Neural progenitor cell (in vitro differentiated cells): Measurements from ENCODE around the gene ZCCHC7. TPM values are rescaled to one million over a fixed set of nuclear protein-coding genes. Genes with fewer than 3 reads are reported as not detected.

Experiments
- DNase-seq: peaks from one replicate; pipeline ENCODE4 v3.0.0-alpha.2; 2016; ENCODE audit warnings: low spot score
- H2AFZ ChIP-seq: fragments of 200-600 bp; sonication (generic); replicated peaks from 2 replicates; pipeline ENCODE4 v1.6.1; 2016; ENCODE audit warnings: antibody characterized with exemption
- H3F3A ChIP-seq: fragments of 200-600 bp; sonication (generic); 2 replicates; pipeline ENCODE4 v1.6.1; 2016; ENCODE audit warnings: antibody characterized with exemption, low read depth
- H3K27ac ChIP-seq: fragments of 200-600 bp; sonication (generic); 2 replicates; pipeline ENCODE4 v1.5.1; 2016; ENCODE audit warnings: mild to moderate bottlenecking
- H3K27me3 ChIP-seq: fragments of 200-600 bp; sonication (generic); 2 replicates; pipeline ENCODE4 v1.6.1; 2016; ENCODE audit warnings: mild to moderate bottlenecking, moderate library complexity
- H3K36me3 ChIP-seq: fragments of 200-600 bp; sonication (generic); 2 replicates; pipeline ENCODE4 v1.5.1; 2016
- H3K4me1 ChIP-seq: fragments of 200-600 bp; sonication (generic); 2 replicates; pipeline ENCODE4 v1.6.1; 2016; ENCODE audit warnings: mixed run types
- H3K4me2 ChIP-seq: fragments of 200-600 bp; sonication (generic); 2 replicates; pipeline ENCODE4 v1.6.1; 2016
- H3K4me3 ChIP-seq: fragments of 200-600 bp; sonication (generic); 2 replicates; pipeline ENCODE4 v1.5.1; 2016
- H3K79me2 ChIP-seq: fragments of 200-600 bp; sonication (generic); 2 replicates; pipeline ENCODE4 v1.6.1; 2016; ENCODE audit warnings: low read depth
- H3K9ac ChIP-seq: fragments of 200-600 bp; sonication (generic); 2 replicates; pipeline ENCODE4 v1.6.1; 2016
- H3K9me3 ChIP-seq: fragments of 200-600 bp; sonication (generic); 2 replicates; pipeline ENCODE4 v1.5.1; 2016; ENCODE audit warnings: low read depth
- H4K20me1 ChIP-seq: fragments of 200-600 bp; sonication (generic); 2 replicates; pipeline ENCODE4 v1.6.1; 2016; ENCODE audit warnings: low read depth
- H3K27ac Mint-ChIP-seq: 3 replicates; pipeline ENCODE4 v1.8.0; 2021; ENCODE audit warnings: mixed read lengths
- H3K27me3 Mint-ChIP-seq: 2 replicates; pipeline ENCODE4 v1.8.0; 2022; ENCODE audit warnings: low read depth, mild to moderate bottlenecking, inconsistent platforms, moderate library complexity, mixed read lengths; ENCODE audit not compliant: insufficient read depth
- H3K36me3 Mint-ChIP-seq: 3 replicates; pipeline ENCODE4 v1.8.0; 2021; ENCODE audit warnings: mixed read lengths
- H3K4me1 Mint-ChIP-seq: 3 replicates; pipeline ENCODE4 v1.8.0; 2021; ENCODE audit warnings: mixed read lengths
- H3K4me3 Mint-ChIP-seq: 3 replicates; pipeline ENCODE4 v1.8.0; 2021; ENCODE audit warnings: mild to moderate bottlenecking, moderate library complexity, mixed read lengths
- H3K9me3 Mint-ChIP-seq: 3 replicates; pipeline ENCODE4 v1.8.0; 2020; ENCODE audit warnings: mixed read lengths
- EZH2 ChIP-seq: fragments of 200-600 bp; sonication (generic); IDR thresholded peaks from 2 replicates; pipeline ENCODE4 v1.6.1; 2017; ENCODE audit warnings: antibody characterized with exemption, mild to moderate bottlenecking, moderate library complexity
- EZH2phosphoT487 ChIP-seq: fragments of 200-600 bp; sonication (generic); IDR thresholded peaks from 2 replicates; pipeline ENCODE4 v1.6.1; 2017; ENCODE audit warnings: antibody characterized with exemption
- total RNA-seq: library from RNA; depleted of rRNA; stranded (reverse); fragments of >200 nt; gene quantifications from 2 replicates; pipeline ENCODE4 v1.2.3, GENCODE V29; 2015; ENCODE audit warnings: low replicate concordance
- TF ChIP-seq, protein P1 (sequence below): fragments of 200-600 bp; sonication (generic); IDR thresholded peaks from 2 replicates; pipeline ENCODE4 v1.5.1; 2017; ENCODE audit warnings: antibody characterized with exemption, mild to moderate bottlenecking

The ZCCHC7 gene
- total RNA-seq, 1 donor from 2014 or later = 27.6 TPM

GRCh38 chr9:37300620-37301019 lies 180.2 kb downstream of the ZCCHC7 start:
- no peak overlapping the region for H3K4me3 ChIP-seq
- H3K27me3 ChIP-seq = no peaks in the 10 kb centered on the region
- H3K9me3 Mint-ChIP-seq = no peaks in the 10 kb centered on the region
- peaks cover 6% of the 10 kb centered on the region for H3K36me3 Mint-ChIP-seq
- no peaks in the 10 kb centered on the region for H3K9me3 ChIP-seq
- H3K4me3 Mint-ChIP-seq = no peak overlapping the region
- peaks cover 27% of the 10 kb centered on the region for H3K4me1 Mint-ChIP-seq
- H3K4me1 ChIP-seq = no peaks in the 10 kb centered on the region
- H3K27me3 Mint-ChIP-seq = no peaks in the 10 kb centered on the region
- H3K4me2 ChIP-seq = no peak overlapping the region
- H3K36me3 ChIP-seq = no peaks in the 10 kb centered on the region
- peaks cover 1% of the 10 kb centered on the region for H4K20me1 ChIP-seq
- no peak overlapping the region for H3K27ac ChIP-seq
- H3K9ac ChIP-seq = no peak overlapping the region
- no peak for TF ChIP-seq EZH2
- TF ChIP-seq EZH2phosphoT487 = no peak
- no peak overlapping the region for H2AFZ ChIP-seq
- H3K27ac Mint-ChIP-seq = no peak overlapping the region
- H3K79me2 ChIP-seq = no peaks in the 10 kb centered on the region
- DNase-seq = no peak
- H3F3A ChIP-seq = no peaks in the 10 kb centered on the region

GRCh38 chr9:37301042-37301853 lies 180.9 kb downstream of the ZCCHC7 start:
- H3K9me3 Mint-ChIP-seq = no peaks in the 10 kb centered on the region

GRCh38 chr9:37301854-37302172 lies 181.4 kb downstream of the ZCCHC7 start:
- no peak overlapping the region for H3K4me3 Mint-ChIP-seq

More at GRCh38 chr9:37301042-37301853, 180.9 kb downstream of the ZCCHC7 start:
- Histone ChIP-seq H3K79me2 (no peaks in the 10 kb centered on the region), H4K20me1 (no peaks in the 10 kb centered on the region), H3K36me3 (no peaks in the 10 kb centered on the region), H3K27me3 (no peaks in the 10 kb centered on the region), H2AFZ (no peak overlapping the region), H3K4me1 (no peaks in the 10 kb centered on the region), H3K9me3 (no peaks in the 10 kb centered on the region), H3K4me2 (no peak overlapping the region), H3K27ac (no peak overlapping the region), H3K4me3 (no peak overlapping the region), H3K9ac (no peak overlapping the region), H3F3A (no peaks in the 10 kb centered on the region)
- Mint-ChIP-seq H3K27me3 (no peaks in the 10 kb centered on the region), H3K27ac (peak overlapping the region; percentile 19), H3K4me1 (peaks cover 27% of the 10 kb centered on the region), H3K4me3 (no peak overlapping the region), H3K36me3 (peaks cover 5% of the 10 kb centered on the region)
- no peak for TF ChIP-seq EZH2
- TF ChIP-seq EZH2phosphoT487 = no peak
- TF ChIP-seq, protein P1, sequence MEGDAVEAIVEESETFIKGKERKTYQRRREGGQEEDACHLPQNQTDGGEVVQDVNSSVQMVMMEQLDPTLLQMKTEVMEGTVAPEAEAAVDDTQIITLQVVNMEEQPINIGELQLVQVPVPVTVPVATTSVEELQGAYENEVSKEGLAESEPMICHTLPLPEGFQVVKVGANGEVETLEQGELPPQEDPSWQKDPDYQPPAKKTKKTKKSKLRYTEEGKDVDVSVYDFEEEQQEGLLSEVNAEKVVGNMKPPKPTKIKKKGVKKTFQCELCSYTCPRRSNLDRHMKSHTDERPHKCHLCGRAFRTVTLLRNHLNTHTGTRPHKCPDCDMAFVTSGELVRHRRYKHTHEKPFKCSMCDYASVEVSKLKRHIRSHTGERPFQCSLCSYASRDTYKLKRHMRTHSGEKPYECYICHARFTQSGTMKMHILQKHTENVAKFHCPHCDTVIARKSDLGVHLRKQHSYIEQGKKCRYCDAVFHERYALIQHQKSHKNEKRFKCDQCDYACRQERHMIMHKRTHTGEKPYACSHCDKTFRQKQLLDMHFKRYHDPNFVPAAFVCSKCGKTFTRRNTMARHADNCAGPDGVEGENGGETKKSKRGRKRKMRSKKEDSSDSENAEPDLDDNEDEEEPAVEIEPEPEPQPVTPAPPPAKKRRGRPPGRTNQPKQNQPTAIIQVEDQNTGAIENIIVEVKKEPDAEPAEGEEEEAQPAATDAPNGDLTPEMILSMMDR = no peak
- no peak for DNase-seq

More at GRCh38 chr9:37301854-37302172, 181.4 kb downstream of the ZCCHC7 start:
- Histone ChIP-seq H3K36me3 (no peaks in the 10 kb centered on the region), H3K4me2 (no peak overlapping the region), H3K4me1 (no peaks in the 10 kb centered on the region), H3K79me2 (no peaks in the 10 kb centered on the region), H3K9me3 (no peaks in the 10 kb centered on the region), H2AFZ (no peak overlapping the region), H3F3A (no peaks in the 10 kb centered on the region), H4K20me1 (no peaks in the 10 kb centered on the region), H3K27me3 (no peaks in the 10 kb centered on the region), H3K27ac (no peak overlapping the region), H3K4me3 (no peak overlapping the region), H3K9ac (no peak overlapping the region)
- TF ChIP-seq EZH2phosphoT487 (no peak), EZH2 (no peak)
- TF ChIP-seq, protein P1 = no peak
- Mint-ChIP-seq H3K9me3 (no peaks in the 10 kb centered on the region), H3K4me1 (peaks cover 27% of the 10 kb centered on the region), H3K27ac (peak overlapping the region; percentile 19), H3K36me3 (peaks cover 5% of the 10 kb centered on the region), H3K27me3 (no peaks in the 10 kb centered on the region)
- DNase-seq = no peak
